DMS153 treated with DMSO at 0.1 percent for 48 hours (cell line): ENCODE results near the gene COMMD2.
A peak's percentile ranks its signal among the peaks of the same experiment; 100 is the strongest.

Source experiments
- DNase-seq: peaks from one replicate; lab custom pipeline; 2025; ENCODE audit not compliant: unreplicated experiment; lab: John Stamatoyannopoulos, UW

Gene COMMD2

DNA sequence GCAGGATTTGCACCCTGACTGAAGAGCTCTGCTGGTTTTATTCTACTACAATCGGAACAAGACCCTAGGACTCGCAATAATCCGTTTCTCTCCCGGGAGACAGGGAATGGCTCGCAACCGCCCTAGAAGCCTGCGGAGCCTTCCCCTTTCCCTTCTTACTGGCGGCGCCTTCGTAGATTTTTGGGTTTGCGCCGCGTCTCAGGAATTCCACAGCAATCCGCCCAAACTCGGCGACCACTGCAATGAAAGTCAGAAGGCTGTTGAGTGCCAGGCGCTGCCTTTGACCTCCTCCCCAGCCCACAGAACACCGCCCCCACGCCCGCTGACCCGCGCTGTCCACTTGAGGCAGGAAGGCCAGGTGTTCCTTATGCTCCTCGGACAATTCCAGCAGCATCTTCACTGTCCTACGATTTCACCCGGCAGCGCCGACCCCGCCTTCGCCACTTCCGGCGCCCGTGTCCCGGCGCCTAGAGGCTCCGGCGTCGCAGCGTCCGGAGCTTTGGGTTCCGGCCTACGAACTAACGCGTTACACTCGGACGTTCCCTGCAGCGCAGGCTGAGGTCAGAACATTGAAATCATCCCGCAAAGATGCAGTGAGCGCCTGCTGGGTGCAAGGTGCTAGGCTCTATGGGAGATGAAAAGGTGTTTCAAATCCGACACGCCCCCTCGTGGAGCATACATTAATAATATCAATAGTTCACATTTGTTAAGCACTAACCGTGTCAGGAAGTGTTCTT, at the start of gene COMMD2:
COMMD2 (minus strand) TSS at position 439 of the 737 bp plus-strand sequence; CDS start at position 394, 45 bp downstream.
- peak; percentile 85 for DNase-seq

GRCh38 chr3:149801639-149802038, 49.4 kb upstream of the COMMD2 start:
- DNase-seq: no peak

DNA sequence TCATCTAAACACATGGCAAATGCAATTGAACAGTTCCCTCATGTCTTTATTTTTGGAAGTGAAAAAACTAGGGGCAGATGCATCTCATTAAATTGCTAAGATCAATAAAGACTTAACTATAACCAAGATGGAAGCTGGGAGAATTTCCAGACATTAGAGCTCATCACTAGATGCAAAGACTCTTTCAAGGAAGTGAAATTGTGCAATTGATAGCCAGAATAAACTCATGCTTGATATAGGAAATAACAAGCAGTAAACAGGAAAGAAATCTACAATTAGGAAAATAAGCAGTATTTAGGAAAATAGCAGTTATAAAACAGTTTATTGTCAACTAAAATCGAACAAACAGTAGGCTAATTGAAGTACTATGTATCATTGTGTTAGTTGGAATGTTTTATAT, 48.9 kb upstream of the COMMD2 start:
- DNase-seq: no peak

GRCh38 chr3:149800693-149801092, 48.4 kb upstream of the COMMD2 start:
- no peak for DNase-seq

- DNase-seq: no peak
Measured at GRCh38 chr3:149796026-149796425, 43.7 kb upstream of the COMMD2 start.

DNA sequence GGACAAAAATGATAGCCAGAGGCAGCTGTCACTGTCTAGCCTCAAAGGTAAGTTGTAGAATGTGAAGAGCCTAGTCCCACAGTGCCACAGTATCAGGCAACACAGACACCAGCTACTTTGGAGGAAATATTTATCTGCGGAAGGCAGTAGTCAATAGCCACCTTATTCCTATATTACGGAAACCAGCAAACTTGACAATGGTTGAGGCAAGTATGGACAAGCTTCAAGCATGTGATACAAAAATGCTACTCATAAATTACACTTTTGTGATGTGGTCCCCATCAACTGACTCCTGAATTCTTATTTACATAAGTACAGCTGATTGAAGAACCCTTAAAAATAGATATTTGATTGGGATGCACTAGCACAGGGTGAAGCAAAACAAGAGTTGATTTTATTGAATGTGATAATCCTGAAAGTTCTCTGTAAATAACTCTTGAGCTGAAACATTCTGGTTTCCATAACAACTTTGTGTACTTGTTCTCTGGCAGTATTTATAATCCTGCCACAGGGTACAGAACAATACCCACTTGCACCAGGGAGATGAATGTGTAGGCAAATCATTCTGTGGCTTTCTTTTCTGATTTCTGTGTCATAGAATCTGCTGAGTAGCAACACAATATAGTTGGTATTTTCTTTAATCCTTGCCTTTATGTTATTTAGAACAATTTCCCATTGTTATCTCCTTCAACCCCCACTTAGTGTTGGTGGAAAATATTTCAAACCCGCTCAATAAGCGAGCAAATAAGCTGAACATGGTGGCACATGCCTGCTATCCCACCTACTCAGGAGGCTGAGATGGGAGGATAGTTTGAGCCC, 40.4 kb upstream of the COMMD2 start, which contains the start of gene ANKUB1:
ANKUB1 (minus strand) TSS at position 103 of the 819 bp plus-strand sequence. CDS start 188 bp downstream, outside the sequence.
- peak; percentile 77 for DNase-seq

- DNase-seq: no peak
Measured at GRCh38 chr3:149790698-149791097, 38.4 kb upstream of the COMMD2 start.

GRCh38 chr3:149790268-149790667, 38.0 kb upstream of the COMMD2 start:
- no peak for DNase-seq

DNA sequence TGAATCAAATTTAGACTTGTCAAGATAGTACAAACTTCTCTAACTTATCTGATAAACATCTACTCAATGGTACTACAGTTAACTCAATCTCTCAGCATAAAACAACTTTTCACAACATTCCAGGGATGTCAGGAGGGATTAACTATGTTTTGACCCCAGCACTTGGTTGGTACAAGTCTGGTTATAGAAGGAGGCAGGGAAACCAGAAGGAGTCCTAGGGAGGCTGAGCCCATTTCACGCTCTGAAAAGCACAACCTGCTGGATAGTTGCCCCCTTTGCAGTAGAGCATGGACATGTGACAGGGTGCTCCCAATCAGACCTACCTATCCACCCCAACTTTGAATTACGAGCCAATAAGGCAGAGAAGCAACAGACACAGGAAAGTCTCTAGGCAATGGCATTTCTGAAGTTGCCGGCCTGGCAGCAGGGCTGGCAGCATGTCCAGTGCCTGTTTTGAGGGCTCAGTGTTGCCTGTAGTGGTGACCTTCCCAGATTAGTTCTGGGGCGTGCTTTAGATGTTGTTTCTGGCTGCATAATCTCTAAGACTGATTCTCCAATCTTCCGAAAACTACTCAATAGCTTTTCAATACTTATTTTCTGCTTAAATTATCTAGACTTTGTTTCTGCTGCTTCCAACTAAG, 31.9 kb upstream of the COMMD2 start:
- no peak for DNase-seq

- DNase-seq: no peak
Measured at GRCh38 chr3:149783576-149783975, 31.3 kb upstream of the COMMD2 start.

DNA sequence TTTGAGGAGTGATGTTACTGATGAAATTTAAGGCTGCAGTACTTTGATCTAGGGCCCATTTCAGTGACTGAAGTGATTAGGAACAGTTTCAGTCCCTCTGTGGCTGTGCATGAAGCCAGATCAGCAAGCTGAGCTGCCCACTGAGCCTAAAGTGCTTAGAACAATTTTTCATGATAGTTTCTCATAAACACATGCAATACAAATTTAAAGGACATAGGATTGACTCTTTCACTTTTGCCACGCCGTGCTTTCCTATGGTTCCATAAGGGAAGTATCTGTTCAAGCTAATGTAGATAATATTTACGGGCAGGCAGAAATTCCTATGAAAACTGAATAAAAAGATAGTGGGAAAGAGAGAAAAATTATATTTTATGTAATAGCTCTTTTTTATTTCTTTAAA, 29.5 kb upstream of the COMMD2 start:
- no peak for DNase-seq

DNA sequence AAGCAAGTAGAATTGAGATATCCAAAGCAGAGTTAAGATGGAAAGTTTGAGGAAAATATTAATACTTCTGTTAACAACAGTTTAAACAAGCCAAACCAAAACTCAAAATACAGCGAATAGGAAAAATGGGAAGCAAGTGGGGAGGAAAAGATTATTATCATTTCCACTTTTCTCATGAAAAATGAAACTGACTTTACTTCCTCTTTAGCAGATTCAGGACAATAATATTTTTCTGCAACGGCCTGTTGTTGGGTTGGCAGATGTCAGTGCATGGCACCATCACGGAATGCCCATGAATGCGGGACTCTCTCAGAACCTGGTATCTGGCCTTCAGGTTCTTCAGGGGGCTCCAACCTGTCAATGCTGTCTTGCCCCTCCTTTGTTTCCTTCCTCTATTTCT, 28.9 kb upstream of the COMMD2 start:
- DNase-seq: no peak

- DNase-seq: no peak
Measured at GRCh38 chr3:149777414-149778214, 25.3 kb upstream of the COMMD2 start.

- DNase-seq: no peak
Measured at GRCh38 chr3:149776170-149776569, 23.9 kb upstream of the COMMD2 start.

DNA sequence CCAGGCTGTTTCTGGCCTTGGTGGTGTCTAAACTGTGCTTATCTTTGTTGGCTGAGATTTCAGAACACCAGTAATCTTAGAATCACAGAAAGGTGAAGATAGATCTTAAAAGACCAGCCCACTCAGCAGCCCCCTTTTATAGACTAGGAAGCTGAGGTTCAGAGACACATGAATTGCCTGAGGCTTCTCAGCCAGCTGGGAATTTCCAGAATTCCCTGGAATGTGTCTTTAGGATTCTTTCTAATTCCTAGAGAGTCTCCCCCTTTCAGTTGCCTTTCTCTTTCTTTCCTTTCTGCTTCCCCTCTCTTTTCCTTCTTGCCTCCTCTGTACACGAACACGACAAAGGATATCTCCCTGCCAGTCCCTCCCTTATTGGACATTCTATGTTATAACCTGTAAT, 20.6 kb upstream of the COMMD2 start:
- no peak for DNase-seq

DNA sequence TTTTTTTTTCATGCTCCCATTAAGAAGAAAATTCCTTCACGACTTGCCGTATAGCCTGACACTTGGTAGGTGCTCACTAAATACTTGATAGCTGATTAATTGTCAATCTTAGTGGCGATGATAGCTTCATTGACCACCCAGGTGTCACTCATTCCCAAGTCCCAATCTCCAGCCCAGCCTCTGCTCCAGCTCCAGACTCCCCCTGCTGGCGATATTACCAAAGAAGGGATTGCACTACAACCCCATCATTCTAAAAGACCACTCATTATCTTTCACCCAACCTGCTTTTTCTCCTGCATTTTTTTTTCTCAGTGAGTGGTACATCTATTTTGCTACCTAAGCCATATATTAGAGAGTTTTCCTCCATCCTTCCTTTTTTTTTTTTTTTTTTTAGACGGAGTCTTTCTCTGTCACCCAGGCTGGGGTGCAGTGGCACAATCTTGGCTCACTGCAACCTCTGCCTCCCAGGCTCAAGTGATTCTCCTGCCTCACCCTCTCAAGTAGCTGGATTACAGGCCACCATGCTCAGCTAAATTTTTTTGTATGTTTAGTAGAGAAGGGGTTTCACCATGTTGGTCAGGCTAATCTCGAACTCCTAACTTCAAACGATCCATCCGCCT, 19.5 kb upstream of the COMMD2 start:
- DNase-seq: peak; percentile 36

DNA sequence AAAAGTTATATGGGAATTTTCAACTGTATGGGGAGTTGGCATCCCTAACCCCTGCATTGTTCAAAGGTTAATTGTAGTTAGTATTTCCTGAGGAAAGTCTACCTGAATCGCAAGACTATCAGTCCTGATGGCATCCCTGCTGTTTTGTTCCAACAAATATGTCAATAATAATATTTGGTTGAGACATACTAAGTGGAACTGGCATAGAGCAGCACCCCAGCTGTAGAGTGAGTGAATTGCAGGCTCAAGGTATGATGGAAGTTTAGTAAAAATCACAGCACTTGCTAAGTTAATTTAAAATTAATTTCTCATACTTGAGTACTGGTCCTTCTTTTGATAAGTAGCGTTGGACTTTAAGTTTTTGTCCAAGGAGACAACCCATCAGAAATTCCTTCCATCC, 18.0 kb upstream of the COMMD2 start:
- no peak for DNase-seq

DNA sequence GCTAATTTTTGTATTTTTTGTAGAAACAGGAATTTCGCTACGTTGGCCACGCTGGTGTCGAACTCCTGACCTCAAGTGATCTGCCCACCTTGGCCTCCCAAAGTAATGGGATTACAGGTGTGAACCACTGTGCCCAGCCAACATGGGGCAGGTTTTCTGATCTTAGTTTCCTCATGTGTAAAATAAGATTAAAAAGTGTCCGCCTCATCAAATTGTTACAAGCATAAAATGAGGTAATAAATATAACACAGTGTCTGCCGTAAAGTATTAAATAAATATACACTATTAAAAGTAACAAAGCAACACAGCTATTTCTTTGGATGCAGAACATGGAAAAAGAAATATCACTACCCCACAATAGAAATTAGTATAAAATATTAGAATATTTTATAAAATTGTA, 16.4 kb upstream of the COMMD2 start:
- DNase-seq: no peak

GRCh38 chr3:149767720-149768119, 15.4 kb upstream of the COMMD2 start:
- no peak for DNase-seq

- DNase-seq: no peak
Measured at GRCh38 chr3:149765762-149766334, 13.6 kb upstream of the COMMD2 start.
